AG04449 (cell line): ENCODE results near the gene PAN3.

Experiments
- CTCF ChIA-PET: fragments of 350-600 bp; formaldehyde crosslinking; extraction: SDS; loops from one replicate; lab custom pipeline; 2021; ENCODE audit warnings: antibody characterized with exemption; lab: Yijun Ruan, JAX
- POLR2A ChIA-PET: fragments of 400-600, 350-600 bp; formaldehyde crosslinking; extraction: SDS; loops from one replicate; lab custom pipeline; 2020; ENCODE audit warnings: antibody characterized with exemption, inconsistent platforms; lab: Yijun Ruan, JAX
- DNase-seq: peaks from one replicate; pipeline ENCODE4 v3.0.0-alpha.2; 2010; ENCODE audit warnings: low read depth, low spot score
- H3K4me3 ChIP-seq: 2 replicates; pipeline ENCODE4 v1.5.1; 2011; ENCODE audit warnings: low read depth, mild to moderate bottlenecking, control low read depth, low read length
- TF ChIP-seq, protein P1 (sequence below): IDR thresholded peaks from one replicate; pipeline ENCODE4 v1.5.1; 2011; ENCODE audit warnings: mild to moderate bottlenecking, moderate library complexity, low read length, control low read depth, inconsistent platforms; ENCODE audit not compliant: insufficient read depth; ENCODE audit errors: missing control alignments

PAN3 gene

GRCh38 chr13:28339419-28339818 is 201.1 kb downstream of the PAN3 start:
- DNase-seq, result no peak
- TF ChIP-seq, protein P1, sequence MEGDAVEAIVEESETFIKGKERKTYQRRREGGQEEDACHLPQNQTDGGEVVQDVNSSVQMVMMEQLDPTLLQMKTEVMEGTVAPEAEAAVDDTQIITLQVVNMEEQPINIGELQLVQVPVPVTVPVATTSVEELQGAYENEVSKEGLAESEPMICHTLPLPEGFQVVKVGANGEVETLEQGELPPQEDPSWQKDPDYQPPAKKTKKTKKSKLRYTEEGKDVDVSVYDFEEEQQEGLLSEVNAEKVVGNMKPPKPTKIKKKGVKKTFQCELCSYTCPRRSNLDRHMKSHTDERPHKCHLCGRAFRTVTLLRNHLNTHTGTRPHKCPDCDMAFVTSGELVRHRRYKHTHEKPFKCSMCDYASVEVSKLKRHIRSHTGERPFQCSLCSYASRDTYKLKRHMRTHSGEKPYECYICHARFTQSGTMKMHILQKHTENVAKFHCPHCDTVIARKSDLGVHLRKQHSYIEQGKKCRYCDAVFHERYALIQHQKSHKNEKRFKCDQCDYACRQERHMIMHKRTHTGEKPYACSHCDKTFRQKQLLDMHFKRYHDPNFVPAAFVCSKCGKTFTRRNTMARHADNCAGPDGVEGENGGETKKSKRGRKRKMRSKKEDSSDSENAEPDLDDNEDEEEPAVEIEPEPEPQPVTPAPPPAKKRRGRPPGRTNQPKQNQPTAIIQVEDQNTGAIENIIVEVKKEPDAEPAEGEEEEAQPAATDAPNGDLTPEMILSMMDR, result no peak
- H3K4me3 ChIP-seq, result no peak overlapping the region
- POLR2A ChIA-PET, result no interaction called here
- CTCF ChIA-PET, result interaction anchor here (7.8 kb wide), 1 partner anchor 15 kb away, joined by 58 read pairs; no protein-coding TSS in a partner anchor

DNA sequence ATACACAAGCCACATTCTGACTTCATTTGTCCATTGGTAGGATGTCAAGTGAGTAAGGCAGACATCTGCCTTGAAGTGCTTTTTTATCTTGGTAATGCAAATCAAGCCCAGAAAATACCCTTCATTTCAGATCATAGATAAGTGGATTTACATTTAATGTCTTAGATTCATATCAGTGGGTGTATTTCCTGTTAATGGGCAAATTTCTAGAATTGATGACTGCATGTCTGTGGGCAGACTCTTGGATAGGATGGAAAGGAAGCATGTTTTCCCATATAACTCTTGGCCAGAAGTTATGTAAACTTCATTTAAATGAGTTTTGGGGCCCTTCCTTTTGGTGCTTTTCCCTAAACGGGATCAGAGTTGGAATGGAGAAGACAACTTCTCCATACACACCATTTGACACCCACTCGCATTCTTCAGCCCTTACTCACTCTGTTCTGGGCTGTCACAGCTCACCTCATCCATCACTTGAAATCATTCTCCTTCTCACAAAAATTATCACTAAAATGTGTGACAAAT is 202.0 kb downstream of the PAN3 start:
- H3K4me3 ChIP-seq, result no peak overlapping the region
- ChIA-PET CTCF (no interaction called here), POLR2A (no interaction called here)
- DNase-seq, result no peak
- TF ChIP-seq, protein P1, result no peak

GRCh38 chr13:28342251-28342650 is 203.9 kb downstream of the PAN3 start:
- ChIA-PET CTCF (no interaction called here), POLR2A (no interaction called here)
- DNase-seq, result no peak
- no peak overlapping the region for H3K4me3 ChIP-seq
- TF ChIP-seq, protein P1, result no peak

DNA sequence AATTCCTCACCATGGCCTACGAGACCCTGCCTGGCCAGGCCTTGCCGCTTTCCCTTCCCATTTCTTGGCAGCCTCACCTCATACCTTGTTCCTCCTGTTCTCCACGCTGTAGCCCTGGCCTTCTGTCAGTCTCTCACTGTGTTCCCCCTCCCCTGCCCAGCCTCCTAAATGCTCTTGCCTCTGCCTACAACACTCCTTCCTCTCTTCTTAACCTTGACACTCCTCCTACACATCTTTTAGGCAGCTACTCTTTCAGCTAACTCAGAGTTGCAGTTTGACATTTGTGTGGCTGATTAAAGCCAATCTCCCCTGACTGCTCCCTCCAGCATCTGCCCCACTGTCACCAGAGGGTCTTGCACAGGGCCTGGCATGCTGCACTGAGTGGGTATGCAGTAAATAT is 205.8 kb downstream of the PAN3 start:
- ChIA-PET POLR2A (no interaction called here), CTCF (interaction anchor here (0.6 kb wide), 1 partner anchor 292 kb away, joined by 3 read pairs; no protein-coding TSS in a partner anchor)
- DNase-seq, result no peak
- H3K4me3 ChIP-seq, result no peak overlapping the region
- TF ChIP-seq, protein P1, result no peak
